Fibroblast of skin of right quadriceps (primary cell): ENCODE results near the gene PTPN21.
A peak's percentile ranks its signal among the peaks of the same experiment; 100 is the strongest.

Source experiments
- DNase-seq: peaks from one replicate; pipeline ENCODE4 v3.0.0-alpha.2; 2013

Gene PTPN21

DNA sequence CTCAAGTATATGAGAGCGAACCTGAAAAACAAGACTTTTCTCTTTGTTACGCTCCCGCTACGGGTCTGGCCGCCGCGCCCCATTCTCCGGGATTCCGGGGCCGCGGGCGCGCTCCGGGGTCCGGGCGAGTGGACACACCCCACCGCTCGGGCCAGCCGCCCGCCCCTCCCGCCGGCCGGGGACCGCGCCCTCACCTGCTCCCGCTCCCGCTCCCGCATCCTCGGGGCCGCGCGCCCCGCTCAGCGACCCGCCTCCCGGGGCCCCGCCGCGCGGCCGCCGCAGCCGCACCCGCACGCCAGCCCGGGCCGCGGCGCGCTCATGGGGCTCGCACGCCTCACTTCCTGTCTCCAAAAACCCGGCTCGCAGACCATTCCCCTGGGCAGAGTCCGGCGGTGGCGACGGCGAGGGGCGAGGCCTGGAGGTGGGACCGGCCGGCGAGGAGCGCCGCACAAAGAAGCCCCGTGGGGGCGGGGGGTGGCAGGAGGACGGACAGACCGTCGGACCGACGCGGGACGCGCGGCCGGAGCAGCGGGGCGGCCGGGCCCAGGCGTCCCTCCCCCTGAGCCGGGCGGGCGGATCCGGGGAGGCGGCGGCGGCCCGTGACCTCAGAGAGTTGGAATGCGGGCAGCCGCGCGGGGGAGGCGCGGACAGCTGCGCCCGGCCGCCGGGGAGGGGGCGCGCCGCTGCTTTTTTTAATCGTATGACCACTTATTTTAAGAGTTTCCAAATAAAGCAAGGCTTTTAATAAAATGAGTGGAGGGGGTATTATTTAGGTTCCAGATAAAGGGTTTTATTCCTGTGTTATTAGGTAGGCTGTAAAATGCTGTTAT, at the start of gene PTPN21:
Gene PTPN21 (minus strand): TSS at position 551 of the 830 bp plus-strand sequence. CDS start 4,590 bp downstream, outside the sequence.
- DNase-seq: peak; percentile 74

DNA sequence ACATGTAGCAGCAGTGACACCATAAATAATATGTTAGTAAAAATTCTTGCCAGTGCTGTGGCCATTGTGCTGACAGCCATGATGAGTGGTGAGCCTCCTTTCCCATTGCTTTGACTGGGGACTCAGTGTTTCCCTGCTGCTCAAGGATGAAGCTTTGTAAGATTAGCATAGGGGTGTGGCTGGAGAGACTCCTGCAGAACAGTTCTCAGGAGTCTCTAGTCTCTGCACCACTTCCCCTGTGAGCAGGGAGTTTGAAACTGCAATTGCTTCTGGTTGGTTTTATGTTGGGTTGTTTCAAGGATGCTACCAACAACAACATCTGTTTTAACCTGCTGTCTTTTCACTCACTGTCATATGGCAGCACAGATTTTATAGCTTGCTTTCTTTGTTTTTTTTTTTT, 49.4 kb upstream of the PTPN21 start:
- no peak for DNase-seq

DNA sequence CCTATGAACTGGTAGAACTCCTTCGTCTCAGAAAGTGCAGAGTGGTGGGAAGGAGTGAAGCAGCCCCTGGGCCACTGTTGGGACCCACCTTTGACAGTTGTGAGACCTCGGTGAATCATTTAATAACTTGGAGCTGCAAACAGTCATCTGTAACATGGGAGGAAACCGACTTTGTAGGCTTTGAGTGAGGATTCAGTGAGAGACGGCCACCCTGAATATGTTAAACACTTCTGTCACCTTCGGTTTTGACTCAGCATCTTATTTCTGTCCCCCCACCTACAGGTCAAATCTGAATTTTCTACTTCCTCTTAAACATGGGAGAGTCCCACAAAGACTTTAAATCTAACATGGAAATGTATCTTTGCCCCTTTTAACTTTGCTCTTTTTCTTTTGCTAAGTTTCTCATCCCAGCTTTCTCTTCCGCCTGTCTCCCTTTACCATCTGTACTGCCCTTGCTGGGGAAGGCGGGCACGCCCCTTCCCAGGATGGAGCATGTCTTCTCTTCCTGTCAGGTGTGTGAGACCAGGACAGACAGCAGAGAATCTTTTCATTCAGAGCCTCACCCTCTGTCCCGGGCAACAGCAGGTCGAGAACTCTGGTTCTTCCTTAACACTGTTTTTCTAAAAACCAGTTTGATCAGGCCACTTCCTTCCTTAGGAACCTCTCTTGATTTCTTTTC, 45.1 kb upstream of the PTPN21 start:
- no peak for DNase-seq

DNA sequence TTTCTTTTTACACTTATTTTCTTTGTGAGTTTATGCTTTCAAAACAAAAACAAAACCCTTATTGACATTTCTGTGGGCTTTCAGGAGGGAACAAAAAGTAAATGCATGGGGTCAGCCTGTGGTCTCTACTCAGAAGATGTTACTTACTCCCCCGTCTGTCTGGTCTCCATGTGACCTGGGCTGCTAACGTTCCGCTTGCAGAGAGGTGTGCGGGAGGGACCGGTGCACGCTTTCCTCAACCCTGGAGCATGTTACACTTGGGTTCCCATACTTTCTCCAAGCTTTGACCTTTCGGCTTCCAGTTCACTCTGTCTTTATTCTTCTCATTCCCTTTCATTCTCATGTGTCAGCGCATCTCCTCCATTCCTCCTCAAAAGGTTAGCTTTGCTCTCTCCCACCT, 44.5 kb upstream of the PTPN21 start:
- no peak for DNase-seq

DNA sequence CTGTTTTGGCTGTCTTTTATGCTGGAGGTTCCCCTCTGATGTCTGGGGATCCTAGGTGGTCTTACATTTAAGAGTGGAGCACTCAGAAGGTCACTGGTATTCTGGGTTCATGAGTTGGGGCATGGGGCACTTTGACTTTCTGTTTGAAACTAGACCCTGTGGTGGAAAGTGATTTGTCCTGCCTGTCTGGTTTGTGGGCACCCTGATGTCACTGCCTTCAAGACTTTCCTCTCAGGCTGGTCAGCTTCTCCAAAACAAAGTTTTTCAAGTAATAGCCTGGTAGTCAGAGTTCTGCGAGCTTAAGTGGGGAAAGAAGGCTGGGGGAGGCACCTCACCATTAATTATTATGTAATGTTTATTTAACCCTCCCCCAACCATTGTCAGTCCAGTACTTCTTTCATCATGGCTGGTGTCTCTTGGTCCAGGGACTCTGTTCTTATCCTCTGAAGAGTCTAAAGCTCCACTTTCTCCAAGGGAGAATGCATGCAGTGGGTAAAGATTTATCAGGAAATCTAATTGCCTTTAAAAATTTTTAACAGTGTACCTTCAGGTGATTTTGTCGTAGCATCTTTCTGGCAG, 43.4 kb upstream of the PTPN21 start:
- DNase-seq: no peak

DNA sequence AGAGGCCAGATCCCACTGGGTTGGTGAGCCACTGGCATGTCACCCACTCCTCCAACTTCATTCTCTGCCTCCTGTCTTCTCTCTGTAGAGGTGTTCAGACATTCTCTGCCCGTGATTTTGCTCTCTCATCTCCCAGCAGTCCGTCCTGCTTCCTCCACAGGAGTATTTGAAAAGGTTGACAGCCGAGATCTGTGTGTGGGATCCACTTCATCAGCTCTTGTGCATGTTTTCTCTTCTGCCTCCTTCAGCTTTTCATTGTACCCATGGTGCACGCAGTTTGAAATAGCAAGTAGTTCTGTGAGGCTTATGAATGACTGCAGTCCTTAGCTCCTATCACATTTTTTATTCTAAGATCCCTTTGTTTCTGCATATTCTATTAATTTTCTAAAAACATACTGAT, 42.8 kb upstream of the PTPN21 start:
- no peak for DNase-seq

DNA sequence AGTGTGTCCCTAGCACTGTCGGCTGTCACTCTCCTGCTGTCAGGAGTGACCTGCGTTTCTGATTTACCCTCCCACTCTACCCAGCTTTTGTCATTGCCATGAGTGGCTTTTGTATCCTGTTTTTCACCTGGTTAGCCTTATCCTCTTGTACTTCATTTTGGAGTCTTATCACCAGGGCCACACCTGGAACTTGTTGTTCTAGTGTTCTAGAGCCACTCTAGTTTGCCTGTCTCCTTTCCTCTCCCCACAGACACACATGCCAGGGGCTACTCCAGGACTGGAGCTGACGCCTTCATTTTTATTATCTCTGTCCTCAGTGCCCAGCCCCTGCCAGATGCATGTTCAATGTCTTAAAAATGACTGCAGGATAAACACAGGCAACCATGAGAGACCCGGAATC, 42.2 kb upstream of the PTPN21 start:
- no peak for DNase-seq

DNA sequence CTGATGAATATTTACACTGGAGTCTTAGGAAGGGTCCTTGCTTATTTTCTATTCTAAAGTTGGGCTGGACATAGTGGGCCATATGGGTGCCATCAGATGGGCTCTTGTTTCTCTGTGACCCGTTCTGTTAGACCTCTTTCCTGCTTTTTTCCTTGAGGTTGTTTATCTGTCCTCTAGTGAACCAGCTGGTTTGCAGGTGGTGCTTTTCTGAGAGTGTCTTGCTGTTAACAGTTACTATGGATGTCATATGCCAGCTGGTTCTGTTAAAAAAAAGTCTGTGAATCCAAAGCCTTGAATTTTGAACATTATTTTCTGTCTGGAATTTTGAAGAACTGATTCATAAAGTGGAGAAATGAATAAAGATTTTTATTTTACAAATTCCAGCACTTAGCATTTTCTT, 37.2 kb upstream of the PTPN21 start:
- DNase-seq: no peak

DNA sequence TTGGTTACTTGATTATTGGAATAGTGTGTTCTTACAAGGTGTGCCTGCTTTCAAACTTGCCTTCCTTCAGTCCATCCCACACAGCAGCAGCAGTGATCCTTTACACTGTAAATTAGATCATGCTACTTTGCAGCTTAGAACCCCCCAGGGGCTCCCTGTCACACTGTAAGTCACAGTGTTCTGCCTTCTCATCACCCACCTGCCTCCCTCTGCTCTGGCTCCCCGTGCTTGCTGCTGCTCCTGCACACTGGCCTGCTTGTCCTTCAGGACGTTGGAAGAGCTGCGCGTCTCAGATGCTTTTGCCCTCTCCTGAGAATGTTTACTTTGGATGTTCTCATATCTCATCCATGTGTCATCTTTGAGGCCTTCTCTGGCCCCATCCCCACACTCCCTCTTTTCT, 35.4 kb upstream of the PTPN21 start:
- DNase-seq: no peak

DNA sequence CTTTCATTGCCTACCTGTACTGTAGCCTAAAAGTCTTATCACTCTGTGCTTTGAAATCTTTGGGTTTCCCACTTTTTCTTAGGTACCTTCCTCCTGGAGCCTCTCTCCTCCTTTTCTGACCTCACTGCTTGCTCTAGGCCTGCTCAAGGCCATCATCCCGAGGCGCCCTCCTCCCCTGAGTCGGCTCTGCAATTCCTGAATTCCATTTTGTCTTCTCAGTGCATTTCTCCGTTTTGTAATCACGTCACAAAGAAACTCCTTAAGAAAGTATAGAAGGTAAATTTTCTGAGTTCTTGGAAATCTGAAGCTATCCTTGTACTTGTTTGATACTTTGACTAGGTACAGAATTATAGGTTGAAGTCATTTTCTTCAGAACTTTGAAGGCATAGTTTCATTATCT, 33.3 kb upstream of the PTPN21 start:
- no peak for DNase-seq

DNA sequence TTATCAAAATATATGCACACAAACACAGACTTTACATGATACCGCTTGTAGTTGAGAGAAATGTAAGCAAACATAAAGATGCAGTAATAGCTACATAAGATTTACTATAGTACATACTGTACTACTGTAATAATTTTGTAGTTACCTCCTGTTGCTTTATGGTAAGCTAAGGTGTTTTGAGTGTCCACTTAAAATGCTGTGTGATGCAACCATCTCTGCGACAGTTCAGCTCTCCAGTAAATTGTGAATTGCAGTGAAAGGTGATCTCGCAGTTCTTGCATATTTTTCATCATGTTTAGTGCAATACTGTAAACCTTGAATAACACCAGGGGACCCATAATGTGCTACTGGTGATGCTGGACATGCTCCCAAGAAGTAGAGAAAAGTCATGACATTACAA, 29.6 kb upstream of the PTPN21 start:
- DNase-seq: no peak

DNA sequence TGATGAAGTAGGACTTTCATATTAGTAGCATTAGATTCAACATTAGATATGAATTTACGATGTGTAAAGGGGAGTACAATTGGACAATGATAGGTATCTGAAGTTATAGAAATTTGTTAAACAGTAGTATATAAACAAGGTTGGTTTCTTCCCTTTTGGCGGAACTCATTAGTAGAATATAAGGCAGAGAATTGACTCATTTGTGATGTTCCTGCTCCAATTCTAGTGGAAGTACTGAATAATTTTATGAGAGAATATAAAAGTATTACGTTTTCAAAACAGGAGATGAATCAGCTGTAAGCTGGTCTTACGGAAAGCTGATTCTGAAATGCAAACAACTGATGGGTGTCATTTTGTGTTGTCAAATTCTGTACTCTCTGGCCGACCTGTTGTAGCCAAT, 21.4 kb upstream of the PTPN21 start:
- DNase-seq: no peak

DNA sequence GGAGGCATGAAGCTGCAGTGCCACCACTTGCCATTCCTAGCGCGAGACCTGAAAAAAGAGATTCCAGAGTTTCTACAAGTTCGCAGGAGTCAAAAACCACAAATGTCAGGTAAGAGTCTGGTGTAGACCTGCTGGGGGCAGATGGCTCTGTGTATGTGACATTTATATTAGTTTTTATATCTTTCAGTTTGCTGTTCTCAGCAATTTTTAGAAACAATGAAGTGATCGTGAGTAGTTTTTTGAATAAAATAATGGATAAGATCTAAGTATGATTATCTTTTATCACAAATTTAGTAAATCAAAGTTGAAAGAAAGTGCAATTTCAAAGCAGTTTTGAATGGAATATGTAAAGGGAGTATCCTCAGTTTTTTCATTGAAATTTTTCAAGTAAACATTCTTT, 17.3 kb upstream of the PTPN21 start:
- no peak for DNase-seq

DNA sequence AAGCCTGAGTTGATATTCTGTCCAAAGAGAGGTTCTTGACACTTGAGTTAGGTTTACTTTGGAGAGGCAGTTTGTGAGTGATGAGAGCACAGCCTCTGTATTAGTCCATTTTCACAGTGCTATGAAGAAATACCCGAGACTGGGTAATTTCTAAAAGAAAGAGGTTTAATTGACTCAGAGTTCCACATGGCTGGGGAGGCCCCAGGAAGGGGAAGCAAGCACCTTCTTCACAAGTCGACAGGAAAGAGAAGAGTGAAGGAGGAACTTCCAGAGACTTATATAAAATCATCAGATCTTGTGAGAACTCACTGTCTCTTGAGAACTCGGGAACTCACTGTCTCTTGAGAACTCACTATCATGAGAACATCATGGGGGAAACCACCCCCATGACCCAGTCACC, 13.4 kb upstream of the PTPN21 start:
- no peak for DNase-seq

DNA sequence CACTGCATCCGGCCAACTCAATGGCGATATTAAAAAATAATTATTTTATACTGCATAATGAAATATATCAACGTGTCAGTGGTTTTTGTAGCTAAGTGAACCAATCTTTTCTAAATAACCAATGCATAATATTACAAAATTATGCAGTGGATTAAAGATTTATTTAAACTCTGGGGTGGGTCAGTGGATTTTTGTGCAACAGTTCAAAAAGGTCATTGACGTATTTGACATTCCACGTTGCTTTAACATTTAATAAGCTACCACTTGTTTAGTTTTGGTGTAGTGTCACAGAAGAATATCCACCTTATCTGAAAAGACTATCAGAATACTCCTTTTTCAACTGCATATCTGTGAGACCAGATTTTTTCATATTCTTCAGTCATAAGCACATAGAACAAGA, 10.6 kb upstream of the PTPN21 start:
- DNase-seq: no peak

DNA sequence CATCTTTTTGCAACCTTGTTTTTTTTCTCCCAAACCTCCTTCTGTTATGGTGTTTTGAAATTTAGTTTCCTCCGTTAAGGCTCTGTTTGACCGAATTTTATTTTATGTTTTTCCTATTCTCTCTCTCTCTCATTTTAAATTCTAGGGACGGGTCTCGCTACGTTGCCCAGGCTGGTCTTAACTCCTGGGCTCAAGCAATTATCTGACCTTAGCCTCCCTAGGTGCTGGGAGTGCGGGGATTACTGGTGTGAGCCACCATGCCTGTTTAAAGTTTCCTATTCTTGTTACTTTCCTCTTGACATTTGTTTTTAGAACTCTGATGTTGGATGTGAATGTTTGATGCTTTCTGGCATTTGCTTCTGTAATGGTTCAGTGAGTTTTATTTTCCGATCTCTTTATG, 9.0 kb upstream of the PTPN21 start:
- no peak for DNase-seq

DNA sequence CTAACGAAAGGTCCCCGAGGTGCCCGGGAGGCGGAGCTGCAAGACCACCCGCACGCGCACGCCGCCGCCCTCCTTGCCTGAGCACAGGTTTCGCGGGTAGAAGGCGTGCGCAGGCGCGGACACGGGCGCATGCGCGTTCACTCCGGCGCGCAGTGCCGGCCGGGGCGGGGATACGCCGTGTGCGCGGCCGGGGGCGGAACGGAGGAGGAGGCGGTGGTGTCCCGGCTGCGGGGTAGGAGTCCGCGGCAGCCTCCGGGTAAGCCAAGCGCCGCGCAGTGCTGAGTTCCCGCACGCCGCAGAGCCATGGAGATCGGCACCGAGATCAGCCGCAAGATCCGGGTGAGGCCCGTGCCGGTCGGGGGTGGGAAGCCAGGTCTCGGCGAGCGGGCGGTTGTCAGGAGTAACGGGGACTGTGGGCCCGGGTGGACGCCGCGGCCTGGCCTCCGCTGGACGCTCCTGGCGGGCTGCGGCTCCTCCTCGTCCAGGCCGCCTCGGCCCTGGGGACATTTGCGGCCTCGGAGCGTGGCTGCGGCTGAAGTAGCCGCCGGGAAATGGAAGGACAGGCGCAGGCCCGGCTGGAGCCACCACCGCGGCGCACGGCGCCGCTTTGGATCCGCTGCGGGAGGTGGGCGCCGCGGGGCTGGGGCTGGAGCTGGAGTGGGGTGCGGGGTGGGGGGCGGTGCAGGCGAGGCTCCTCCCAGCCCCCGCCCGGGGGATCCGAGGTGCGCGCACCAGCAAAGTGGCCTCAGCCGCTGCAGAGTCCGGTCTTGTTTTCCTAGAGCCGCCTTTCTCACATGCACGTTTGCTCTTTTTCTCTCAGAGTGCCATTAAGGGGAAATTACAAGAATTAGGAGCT, 8.3 kb upstream of the PTPN21 start, which contains the start of gene ZC3H14:
Gene ZC3H14 (plus strand): TSS at position 207 of the 856 bp plus-strand sequence. CDS start 97 bp downstream, at position 304.
- peak; percentile 88 for DNase-seq

DNA sequence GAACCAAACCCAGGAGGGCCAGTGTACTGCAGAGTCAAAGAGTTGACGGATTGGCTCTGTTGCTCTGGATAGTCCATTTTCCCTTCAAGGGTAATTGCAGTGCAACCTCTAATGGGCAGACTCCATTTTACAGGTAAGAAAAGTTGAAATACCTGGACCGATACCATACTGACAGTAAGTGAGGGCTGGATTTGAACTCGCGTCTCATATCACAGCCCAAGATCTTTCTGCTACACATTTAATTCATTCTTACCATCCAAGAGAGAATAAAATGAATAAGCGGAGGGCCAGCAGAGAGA, 7.7 kb upstream of the PTPN21 start:
- DNase-seq: no peak

DNA sequence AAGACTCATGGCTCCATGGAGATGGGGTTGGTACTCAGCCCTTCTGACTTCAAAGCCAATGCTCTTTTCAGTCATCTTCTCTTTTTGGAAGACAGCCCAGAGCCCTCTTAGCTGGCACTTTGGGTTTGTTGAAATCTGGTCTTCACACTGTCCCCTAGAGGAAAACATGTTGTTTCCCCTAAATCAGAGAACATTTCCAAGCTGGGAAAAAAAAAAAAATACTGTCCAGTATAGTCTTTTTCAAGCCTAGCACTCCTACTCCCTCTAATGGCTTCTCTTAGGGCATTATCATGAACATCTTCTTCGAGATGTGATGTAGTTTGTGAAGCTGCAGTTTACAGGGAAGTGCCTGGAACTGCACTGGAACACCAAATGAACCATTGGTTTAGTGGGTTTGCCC, 5.0 kb upstream of the PTPN21 start:
- DNase-seq: peak; percentile 72

DNA sequence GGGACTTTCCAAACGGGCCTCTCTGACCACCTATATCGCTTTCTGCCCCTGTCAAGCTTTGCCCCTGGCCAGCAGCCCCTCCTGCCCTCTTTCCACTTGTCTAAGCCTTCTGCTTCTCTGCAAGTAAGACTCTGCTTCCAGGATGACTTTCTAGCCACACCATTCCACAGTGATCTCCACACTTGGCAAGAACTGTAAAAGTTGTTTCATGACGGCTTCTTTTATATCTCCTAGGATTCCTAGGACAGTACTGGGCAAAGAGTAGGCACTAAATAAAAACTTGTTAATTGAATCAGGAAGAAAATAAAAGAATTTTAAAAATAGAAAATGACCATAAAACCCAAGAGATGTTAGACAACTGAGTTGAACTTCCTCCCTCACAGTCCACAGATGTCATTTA, 1.8 kb upstream of the PTPN21 start:
- DNase-seq: no peak

DNA sequence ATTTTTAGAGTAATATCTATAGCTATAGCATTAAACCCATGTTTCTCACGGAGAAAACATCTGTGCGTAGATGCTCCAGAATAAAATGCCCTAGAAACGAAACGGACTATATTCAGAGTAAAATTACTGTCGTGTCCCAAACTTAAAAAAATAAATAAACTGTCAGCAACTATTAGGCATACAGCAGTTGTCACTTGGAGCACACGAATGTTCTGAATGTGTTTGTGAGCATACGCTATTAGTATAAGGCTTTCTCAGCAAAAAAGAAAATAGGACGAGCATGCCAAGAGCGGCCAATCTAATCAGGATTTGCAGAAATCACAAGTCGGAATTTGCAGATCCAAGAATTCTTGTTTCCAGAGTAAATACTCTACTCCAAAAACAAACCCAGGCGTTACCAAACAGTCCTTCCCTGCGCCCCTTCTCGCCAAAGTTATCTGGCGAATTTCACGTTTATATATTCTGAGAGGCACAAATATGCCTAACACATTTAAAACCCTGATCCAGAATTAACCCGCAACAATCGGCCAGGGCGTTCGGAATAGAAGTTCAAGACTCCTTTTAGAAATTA, 836 bp downstream of the PTPN21 start:
- DNase-seq: no peak

DNA sequence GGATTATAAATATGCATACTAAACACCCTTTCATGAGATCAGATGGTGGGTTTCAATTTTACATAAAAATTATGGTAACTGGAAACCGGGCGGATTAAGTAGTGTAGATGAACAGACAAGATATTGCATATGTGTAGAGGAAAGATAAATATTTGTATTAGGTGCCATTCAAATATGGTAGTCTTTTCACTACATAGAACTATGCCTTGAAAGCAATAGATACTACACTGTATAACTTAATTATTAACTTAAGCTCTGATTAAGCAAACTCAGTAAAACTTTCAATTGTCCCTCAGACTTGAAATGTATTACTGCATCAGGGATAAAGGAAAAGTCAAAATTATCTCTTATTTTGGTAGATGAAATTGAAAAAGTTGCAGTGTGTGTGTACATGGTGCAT, 1.9 kb downstream of the PTPN21 start:
- DNase-seq: no peak

DNA sequence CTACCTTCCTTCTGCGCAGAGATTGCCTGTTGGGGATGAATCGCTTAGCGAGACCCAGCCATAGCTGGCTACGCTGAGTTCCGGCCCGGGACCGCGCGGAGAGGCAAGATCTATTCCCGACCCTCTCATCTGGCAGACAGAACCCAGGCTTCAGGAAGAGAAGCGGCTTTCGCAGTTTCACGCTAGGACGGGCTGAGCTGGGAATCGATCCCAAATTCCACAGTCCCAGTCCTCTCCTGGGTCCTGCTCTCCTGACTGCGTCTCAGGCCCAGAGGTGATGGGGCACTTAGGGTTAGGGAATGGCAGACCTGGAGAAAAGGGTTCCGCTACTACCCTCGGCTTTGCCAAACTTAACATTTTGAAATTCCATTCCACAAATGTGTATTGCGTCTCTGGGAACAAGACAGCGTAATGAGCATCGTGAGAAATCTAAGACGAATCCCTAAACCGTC, 2.8 kb downstream of the PTPN21 start:
- peak; percentile 18 for DNase-seq
